HK-2 (cell line): ENCODE results near the gene SNTA1.
A peak's percentile ranks its signal among the peaks of the same experiment; 100 is the strongest.
"Not testable (repeated sequence)": the region's sequence is repeated elsewhere in the genome, so short reads cannot be mapped to it uniquely, and the experiment has no call there.

Source experiments
- DNase-seq: peaks from one replicate; pipeline ENCODE4 v3.0.0-alpha.2; 2018; ENCODE audit not compliant: unreplicated experiment

SNTA1 gene

DNA sequence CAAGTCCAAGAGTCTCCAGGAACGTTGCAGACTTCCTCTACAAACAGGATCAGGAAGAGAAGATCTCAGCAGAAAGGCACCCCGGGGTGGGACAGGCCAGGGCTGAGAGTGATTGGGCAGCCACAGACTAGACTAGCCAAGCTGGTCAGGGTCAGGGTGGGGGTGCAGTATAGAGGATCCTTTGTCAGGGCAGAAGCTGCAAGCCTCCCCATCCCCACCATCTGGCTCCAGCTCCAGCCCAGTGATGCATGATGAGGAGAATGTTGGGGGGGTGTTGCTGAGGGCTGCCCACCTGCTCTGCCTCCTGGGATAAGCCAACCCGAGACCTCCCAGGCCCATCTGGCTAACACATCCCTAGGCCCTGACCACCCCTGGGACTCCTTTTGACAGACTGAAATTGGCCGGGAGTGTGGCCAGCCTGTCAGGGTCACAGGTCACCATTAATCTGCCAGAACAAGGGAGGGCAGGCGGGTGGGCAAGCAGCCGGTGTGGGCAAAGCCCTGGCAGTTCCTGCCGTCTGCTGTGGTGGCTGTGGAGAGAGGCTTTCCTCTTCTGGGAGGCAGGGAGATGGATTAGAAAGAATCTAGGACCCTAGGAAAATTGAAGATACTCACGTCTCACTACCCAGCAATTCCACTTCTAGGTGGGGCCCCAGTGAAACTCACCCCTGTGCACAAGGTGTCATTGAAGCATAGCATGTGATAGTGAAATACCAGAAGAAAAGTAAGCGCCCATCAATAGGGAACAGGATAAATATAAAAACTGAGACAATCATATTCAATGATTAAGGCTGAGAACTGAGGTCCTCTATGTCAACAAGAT is 22.1 kb upstream of the SNTA1 start:
- DNase-seq: no peak

DNA sequence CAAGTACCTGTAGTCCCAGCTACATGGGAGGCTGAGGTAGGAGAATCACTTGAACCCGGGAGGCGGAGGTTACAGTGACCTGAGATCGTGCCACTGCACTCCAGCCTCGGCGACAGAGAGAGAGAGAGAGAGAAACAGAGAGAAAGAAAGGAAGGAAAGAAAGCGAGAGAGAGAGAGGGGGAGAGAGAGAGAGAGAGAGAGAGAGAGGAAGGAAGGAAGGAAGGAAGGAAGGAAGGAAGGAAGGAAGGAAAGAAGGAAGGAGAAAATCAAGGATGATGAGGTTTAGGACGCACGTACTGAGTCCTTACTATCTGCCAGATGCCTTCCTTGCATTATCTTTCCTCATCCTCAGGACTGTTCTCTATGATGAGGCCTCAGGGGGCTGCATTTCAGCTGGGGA is 21.2 kb upstream of the SNTA1 start:
- not testable (repeated sequence) for DNase-seq

DNA sequence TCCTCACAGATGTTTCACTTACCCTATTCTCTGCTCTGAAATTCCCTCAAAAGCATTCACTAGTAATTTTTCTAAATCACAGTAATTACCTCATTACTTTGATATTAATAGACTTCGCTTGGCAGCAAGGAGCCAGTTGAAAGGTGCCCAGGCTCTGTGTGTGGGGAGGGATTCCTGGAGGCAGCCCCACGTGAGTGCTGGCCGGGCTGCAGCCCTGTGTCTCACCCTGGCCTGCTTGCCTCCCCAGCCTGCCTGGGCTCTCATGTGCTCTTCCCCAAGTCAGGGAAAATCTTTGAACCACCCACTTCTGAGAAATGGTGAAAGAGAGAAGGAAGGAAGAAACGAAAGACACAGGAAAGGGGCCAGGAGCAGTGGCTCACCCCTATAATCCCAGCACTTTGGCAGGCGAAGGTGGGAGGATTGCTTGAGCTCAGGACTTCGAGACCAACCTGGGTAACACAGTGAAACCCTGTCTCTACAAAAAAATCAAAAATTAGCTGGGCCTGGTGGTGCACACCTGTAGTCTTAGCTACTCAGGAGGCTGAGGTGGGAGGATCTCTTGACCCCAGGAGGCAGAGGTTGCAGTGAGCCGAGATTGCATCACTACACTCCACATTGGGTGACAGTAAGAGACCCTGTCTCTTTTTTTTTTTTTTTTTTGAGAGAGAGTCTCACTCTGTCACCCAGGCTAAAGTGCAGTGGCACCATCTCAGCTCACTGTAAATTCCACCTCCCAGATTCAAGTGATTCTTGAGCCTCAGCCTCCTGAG is 20.0 kb upstream of the SNTA1 start:
- no peak for DNase-seq

DNA sequence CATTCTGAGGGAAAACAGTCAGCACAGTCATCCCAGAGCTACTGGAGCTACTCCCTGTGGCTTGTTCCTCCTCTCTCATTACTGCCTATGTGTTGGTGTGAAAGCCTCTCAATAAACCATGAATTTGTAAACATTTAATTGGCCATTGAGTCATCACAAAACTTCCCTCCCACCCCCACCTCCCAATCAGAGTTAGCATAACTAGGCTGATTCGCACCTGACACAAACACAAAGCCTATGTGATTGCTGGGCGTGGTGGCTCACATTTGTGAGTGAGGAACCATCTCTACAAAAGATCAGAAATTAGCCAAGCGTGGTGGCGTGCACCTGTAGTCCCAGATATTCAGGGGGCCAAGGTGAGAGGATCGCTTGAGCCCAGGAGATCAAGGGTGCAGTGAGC is 17.1 kb upstream of the SNTA1 start:
- DNase-seq: no peak

DNA sequence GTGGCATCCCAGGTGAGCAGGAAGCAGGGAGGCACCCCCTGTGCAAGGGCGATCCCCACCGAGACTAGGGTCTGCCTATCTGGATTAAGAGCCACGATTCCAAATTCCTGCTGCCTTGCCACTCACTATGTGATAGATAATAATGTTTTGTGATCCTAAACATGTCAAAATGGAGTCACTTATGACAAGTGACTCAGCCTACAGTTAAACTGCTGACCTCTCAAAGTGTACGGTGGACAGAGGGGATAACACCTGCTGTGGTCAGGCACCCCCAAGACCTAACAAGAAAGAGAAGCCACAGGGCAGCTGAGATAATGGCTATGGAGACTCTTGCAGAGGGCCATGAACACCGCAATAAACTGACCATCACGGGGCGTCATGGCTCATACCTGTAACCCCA is 16.0 kb upstream of the SNTA1 start:
- no peak for DNase-seq

DNA sequence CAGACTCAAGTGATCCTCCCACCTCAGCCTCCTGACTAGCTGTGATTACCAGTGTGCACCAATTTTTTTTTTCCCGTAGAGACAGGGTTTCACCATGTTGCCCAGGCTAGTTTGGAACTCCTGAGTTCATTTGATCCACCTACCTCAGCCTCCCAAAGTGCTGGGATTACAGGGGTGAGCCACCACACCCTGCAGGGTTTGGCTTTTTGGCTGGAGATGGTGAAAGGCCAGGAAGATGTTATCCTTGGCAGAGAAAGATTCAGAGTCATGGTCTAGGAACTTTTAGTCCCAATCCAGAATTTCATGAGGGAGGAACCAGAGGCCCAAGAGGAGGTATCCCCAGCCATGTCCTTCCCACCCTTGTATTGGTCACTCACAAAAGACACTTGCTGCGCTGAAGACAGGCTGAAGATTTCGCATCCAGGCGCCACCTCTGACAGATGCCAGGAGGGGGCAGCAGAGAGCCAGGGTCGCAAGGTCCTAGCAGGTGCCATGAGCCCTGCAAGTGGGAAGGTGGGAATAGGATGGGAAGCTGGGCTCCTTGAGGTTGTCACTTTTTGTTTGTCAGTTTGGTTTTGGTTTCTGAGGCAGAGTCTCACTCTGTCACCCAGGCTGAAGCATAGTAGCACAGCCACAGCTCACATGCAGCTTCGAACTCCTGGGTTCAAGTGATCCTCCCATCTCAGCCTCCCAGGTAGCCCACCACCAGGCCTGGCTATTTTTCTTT is 13.5 kb upstream of the SNTA1 start:
- DNase-seq: peak; percentile 93

DNA sequence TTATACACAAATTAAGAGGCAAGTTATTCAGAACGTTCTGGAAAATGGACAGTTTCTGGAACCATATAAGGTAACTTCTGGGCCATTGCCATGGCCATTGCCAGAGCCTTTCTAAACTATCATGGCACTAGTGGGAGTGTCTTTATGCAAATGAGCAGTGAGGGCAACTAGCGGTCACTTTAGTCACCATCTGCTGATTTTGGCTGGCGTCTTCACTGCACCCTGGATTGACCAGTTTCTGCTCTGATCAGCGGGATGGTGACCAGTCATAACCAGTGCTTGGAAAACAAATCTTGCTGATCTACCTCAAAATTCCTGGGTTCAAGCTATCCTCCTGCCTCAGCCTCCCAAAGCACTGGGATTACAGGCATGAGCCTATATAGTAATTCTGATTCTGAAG is 7.3 kb upstream of the SNTA1 start:
- DNase-seq: no peak

DNA sequence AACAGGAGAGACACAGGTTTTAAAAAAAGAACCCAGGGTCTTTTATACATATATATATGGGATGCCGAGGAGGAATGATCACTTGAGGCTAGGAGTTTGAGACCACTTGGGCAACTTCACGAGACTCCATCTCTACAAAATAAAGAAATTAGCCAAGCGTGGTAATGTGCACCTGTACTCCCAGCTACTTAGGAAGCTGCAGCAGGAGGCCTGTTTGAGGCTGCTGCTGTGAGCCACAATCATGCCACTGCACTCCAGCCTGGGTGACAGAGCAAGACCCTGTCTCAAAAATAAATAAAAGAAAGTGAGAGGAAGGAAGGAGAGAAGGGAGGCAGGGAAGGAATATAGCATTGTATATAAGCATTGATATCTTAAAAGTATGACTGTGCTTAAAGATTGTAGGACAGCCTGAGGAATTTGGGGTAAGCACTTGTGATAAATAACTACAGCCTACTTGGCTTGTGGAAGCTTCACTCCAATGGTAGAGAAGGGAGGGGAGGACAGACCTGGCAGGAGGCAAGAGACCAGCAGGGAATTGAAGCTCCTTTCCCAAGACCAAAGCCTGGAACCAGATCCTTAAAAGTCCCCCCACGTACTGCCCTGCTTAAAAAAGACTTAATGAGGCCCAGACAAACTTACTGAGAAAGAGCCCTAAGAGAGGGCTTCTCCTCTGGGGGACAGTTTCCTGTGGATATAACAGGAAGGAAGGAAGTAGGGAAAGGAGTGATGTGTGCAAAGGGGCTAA is 2.5 kb upstream of the SNTA1 start:
- no peak for DNase-seq

DNA sequence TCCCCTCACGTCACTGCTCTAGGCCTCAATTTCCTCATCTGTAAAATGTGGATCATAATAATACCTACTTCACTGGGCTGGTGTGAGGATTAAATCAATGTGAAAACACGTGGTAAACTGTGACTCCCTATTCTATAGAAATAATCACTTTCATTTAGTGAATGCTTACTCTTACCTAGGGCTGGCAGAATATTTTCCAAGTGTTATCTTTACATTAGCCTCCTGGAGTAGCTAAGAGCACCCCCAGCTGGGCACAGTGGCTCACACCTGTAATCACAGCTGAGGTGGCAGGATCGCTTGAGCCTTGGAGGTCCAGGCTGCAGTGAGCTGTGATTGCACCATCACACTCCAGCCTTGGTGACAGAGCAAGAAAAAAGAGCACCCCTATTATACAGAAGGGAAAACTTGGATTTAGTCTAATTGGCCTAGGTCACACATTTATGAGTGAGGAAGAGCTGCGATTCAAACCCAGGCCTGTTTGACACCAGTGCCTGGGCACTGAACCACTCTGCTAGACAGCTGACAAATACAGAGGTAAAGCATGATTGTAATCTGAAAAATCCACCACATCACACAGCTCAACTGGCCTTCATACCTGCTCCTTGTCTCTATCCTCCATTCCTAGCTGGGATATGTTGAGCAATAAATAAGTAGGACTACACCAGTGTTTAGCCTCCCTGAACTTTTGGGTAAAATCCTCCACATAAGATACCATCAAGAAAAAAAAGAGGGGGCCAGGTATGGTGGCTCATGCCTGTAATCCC is 1.4 kb upstream of the SNTA1 start:
- peak; percentile 46 for DNase-seq

DNA sequence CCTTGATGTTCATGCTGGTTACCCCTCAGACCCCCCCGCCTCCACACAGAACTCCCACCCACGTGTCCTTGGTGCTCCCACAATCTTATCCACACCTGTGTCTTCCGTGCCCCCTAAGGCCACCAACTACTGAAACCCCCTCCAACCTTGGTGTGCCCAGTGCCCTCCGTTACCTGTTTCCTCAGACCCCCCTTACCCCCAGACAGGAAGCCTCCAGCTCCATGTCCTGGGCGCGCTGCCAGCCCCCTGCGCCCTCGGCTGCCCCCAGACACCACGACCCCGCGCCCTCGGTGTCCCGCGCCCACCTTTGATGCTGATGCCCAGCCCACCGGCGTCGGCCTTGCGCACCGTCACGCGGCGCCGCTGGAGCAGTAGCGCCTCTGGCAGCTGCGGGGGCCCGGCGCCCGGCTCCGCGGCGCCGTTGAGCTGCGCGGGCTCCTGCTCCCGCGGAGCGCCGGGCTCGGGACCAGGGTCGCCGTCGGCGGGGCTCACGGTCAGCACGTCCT is 504 bp downstream of the SNTA1 start:
- DNase-seq: no peak

DNA sequence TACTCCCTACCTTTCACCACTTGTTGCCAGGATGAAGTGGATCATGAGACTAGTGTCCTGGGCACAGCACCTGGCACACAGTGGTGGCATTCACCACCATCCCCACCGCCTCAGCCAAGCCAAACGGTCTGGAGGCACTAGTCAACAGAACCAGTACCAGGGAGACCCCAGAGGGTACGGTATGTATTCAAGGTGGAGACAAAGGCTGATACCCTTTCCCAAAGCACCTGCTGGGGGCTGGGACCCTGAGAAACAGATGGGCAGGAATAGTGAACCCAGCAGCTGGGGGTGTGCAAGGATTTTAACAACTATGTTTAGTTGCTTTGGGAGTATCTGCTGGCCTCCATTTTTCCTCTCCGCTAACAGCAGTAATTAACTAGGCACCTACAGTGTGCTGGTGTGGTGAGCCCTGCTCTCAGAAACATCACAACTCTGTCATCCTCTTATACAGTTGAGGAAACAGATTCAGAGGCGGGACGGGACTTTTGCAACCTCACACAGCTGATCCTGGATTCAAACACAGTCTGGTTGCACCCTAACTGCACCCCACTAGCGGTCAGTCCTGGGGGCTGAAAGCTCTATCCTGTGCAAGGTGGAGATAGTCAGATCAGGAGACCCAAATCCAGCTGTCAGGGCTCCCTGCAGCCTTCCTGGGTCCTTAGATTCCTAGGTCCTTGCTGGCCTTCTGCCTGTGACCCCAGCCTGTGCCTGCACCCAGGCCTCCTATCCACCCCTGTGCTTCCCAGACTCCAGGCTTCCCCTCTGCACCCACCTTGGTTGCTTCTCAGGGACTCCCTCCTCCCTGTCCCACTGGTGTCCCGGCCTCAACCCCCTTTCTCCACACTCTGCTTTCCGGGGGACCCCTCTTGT is 1.2 kb downstream of the SNTA1 start:
- DNase-seq: peak; percentile 20

DNA sequence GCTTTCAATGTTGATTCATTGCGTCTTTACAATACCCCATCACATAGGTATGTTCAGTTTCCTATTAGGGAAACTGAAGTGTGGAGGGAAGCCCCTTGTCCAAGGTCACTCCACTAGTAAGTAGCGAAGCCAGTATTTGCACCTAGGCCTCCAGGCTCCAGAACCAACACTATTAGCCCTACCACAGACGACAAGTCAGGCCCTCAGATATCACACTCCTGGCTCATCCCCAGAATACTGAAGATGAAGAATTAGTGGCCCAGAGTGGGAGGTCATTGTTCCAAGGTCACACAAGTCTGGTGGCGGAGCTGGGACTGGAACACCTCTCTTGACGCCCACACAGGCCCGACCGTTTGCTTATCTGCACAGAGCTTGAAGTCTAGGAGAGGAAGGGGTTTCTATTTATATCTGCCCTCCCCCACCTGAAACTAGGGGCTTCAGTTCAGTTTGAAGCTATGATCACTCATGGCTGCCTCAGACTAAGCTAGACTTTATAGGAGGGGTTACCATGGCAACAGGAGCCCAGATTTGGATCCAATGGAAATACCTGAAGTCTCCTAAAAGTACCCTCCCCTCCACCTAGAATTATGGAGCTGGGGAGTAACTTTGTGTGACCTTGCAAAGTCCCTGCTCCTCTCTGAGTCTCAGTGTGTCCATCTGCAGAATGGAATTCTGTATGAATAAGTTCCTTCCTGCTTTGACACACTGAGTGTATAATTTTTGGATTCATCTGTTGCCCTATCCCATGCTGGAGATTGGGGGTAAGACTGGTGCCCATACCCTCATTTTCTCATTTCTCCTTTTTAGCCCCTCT is 2.2 kb downstream of the SNTA1 start:
- DNase-seq: no peak

DNA sequence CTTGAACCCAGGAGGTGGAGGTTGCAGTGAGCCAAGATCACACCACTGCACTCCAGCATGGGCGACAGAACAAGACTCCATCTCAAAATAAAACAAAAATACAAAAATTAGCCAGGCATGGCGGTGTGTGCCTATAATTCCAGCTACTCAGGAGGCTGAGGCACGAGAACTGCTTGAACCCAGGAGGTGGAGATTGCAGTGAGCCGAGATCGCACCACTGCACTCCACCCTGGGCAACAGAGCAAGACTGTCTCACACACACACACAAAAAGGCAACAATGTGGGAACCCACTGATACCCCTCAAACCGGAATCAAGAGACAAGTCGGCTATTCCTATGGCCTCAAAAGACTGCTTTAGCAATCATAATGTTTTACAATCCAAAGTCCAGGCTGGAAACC is 3.0 kb downstream of the SNTA1 start:
- DNase-seq: not testable (repeated sequence)

DNA sequence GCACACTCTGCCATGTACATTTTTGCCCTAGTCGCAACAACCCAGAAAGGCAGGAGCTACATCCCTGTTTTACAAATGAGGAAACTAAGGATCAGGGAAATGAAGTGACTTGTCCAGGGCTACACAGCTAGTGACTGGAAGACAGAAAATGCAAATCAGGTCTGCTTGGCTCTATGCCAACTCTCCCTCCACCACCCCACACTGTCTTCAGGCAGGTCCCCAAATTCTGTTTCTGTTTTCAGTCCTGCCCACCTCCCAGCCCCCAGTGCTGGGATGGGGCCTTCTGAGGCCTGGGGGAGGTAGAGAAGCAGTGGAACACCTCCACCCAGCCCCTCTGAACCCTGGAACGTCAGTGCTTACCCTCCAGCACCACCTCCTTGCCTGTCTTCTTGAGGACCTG is 5.1 kb downstream of the SNTA1 start:
- no peak for DNase-seq

DNA sequence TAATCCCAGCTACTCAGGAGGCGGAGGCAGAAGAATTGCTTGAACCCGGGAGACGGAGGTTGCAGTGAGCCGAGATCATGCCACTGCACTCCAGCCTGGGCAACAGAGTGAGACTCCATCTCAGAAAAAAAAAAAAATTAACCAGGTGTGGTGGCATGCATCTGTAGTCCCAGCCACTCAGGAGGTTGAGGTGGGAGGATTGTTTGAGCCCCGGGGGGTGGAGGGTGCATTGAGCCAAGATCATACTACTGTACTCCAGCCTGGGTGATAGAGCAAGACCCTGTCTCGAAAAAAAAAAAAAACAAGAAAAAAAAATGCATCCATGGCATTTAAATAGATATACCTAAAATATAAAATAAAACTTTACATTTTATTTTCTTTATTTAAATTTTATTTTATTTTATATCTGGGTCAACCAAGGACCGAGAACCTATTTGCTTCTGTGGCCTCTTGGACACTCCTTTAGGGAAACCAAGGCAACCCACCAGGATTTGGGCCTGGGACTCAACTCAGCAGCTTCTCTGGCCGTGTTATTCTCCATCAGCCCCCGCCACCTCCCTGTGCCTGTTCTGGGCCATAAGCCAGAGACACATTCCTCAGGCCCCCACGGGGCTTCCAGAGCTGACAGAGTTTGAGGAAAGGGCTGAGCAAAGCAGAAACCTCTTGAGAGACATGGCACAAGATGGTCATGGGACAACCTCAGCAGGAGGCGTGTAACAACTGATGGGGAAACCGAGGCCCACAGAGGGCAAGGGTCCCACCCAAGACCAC is 6.2 kb downstream of the SNTA1 start:
- DNase-seq: peak; percentile 27

DNA sequence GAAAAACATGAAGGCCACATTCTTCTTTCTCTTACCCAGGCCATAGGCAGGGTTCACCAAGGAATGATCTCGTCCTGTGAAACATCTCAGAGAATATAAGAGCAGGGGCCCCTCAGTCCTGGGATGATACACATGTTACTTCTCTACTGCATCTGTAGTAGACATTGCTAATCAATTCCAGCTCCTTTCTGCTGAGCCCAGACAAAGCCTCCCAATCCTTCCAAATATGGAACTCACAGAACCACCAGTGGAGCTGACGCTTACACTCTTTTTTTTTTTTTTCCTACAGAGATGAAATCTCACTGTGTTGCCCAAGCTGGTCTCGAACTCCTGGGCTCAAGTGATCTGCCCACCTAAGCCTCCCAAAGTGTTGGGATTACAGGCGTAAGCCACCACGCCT is 9.1 kb downstream of the SNTA1 start:
- no peak for DNase-seq

DNA sequence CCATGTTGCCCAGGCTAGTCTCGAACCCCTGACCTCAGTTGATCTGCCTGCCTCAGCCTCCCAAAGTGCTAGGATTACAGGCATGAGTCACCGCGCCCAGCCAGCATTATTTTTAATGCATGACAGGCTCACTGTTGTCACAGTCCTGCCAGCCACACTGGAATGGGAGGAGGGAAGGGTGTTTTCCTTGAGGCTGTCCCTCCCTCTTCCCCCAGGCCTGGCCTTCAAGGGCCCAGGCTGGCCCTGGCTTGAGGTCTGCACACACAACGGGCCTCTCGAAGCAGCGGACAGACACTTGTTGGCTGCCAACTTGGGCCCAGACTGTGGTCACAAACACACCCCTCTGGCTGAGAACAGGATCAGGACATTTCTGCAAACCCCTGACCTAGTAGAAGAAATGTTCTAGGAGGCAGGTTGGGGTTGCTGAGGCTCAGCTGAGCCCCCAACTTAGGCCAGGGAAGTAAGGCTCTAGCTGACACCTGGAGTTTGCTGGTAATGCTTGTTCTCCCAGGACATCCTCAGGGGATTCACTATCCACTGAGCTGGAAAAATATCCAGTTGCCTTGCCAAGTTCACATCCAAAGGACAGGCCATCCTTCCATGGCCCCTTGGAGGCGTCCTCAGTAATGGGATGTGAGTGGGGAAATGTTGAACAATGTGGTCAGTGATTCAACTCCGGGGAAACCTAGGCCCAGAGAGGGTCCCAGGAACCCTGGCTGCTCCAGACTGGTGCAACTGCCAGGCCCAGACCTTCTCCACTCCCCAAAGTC is 9.9 kb downstream of the SNTA1 start:
- peak; percentile 74 for DNase-seq
